CD14-positive monocyte (primary cell): ENCODE data around the gene GRIFIN. TPM values are rescaled to one million over a fixed set of nuclear protein-coding genes. Genes with fewer than 3 reads are reported as not detected.

ENCODE experiments used
- DNase-seq, 3 donors: peaks; one replicate each; pipeline ENCODE4 v3.0.0-alpha.2; 2011 to 2022
- H2AFZ ChIP-seq: 2 replicates; pipeline ENCODE4 v1.6.0; 2012; ENCODE audit warnings: mild to moderate bottlenecking, low read depth, low read length, inconsistent platforms; ENCODE audit not compliant: insufficient read depth, poor library complexity, severe bottlenecking
- H3K27ac ChIP-seq, 2 donors: 1 replicate in 1 of 2; 2 replicates in 1 of 2; pipeline ENCODE4 v1.5.1; 2012 to 2013; ENCODE audit warnings: low read length in 2 of 2, control low read depth in 1 of 2, inconsistent platforms in 1 of 2, low read depth in 1 of 2, mild to moderate bottlenecking in 1 of 2
- H3K27me3 ChIP-seq, 2 donors: one replicate each; pipeline versions ENCODE4 v1.6.0 to v1.6.1; 2011 to 2013; ENCODE audit warnings: low read length in 2 of 2; ENCODE audit not compliant: control insufficient read depth in 2 of 2, insufficient read depth in 2 of 2
- H3K36me3 ChIP-seq, 2 donors: replicated peaks in 1 of 2; 1 replicate in 1 of 2; 2 replicates in 1 of 2; pipeline versions ENCODE4 v1.5.1 to v1.6.1; 2012 to 2013; ENCODE audit warnings: low read length in 2 of 2, control low read depth in 1 of 2, inconsistent platforms in 1 of 2, mild to moderate bottlenecking in 1 of 2; ENCODE audit not compliant: insufficient read depth in 2 of 2, control insufficient read depth in 1 of 2
- H3K4me1 ChIP-seq, 2 donors: 1 replicate in 1 of 2; 2 replicates in 1 of 2; pipeline versions ENCODE4 v1.5.1 to v1.6.1; 2012 to 2013; ENCODE audit warnings: low read length in 2 of 2, control low read depth in 1 of 2, inconsistent platforms in 1 of 2, mild to moderate bottlenecking in 1 of 2, moderate library complexity in 1 of 2; ENCODE audit not compliant: insufficient read depth in 2 of 2, control insufficient read depth in 1 of 2
- H3K4me2 ChIP-seq: replicated peaks from 2 replicates; pipeline ENCODE3; 2012; ENCODE audit warnings: low read length, moderate library complexity, mild to moderate bottlenecking; ENCODE audit not compliant: poor library complexity, severe bottlenecking; ENCODE audit errors: extremely low read depth
- H3K4me3 ChIP-seq, 3 experiments: fragments of 200-600 bp in 1 of 3; sonication (generic) in 1 of 3; replicated peaks in 1 of 3; 1 replicate in 2 of 3; 2 replicates in 1 of 3; pipeline ENCODE4 v1.5.1; 2011 to 2013; ENCODE audit warnings: low read length in 3 of 3, mild to moderate bottlenecking in 3 of 3, control low read depth in 2 of 3, low read depth in 2 of 3, inconsistent platforms in 1 of 3, moderate library complexity in 1 of 3
- H3K79me2 ChIP-seq: 2 replicates; pipeline ENCODE4 v1.6.0; 2012; ENCODE audit warnings: mild to moderate bottlenecking, control low read depth, inconsistent platforms, low read length, moderate library complexity; ENCODE audit not compliant: insufficient read depth
- H3K9ac ChIP-seq: 2 replicates; pipeline ENCODE4 v1.6.0; 2017; ENCODE audit warnings: low read length, mild to moderate bottlenecking; ENCODE audit not compliant: insufficient read depth, poor library complexity, severe bottlenecking
- H3K9me3 ChIP-seq, 2 donors: replicated peaks in 1 of 2; 1 replicate in 1 of 2; 2 replicates in 1 of 2; pipeline versions ENCODE4 v1.5.1 to v1.6.1; 2012 to 2013; ENCODE audit warnings: low read length in 2 of 2, control low read depth in 1 of 2; ENCODE audit not compliant: control insufficient read depth in 1 of 2, insufficient read depth in 1 of 2
- H4K20me1 ChIP-seq: 2 replicates; pipeline ENCODE4 v1.6.0; 2012; ENCODE audit warnings: mild to moderate bottlenecking, low read length, control low read depth, moderate library complexity; ENCODE audit not compliant: insufficient read depth
- H3K27ac Mint-ChIP-seq, 7 donors: one replicate each; pipeline ENCODE4 v1.8.0; 2020; ENCODE audit warnings: mild to moderate bottlenecking in 7 of 7, mixed read lengths in 7 of 7, moderate library complexity in 6 of 7, inconsistent platforms in 2 of 7
- H3K27me3 Mint-ChIP-seq, 3 donors: one replicate each; pipeline ENCODE4 v1.8.0; 2021 to 2022; ENCODE audit warnings: low read depth in 3 of 3, mild to moderate bottlenecking in 3 of 3, mixed read lengths in 3 of 3, moderate library complexity in 3 of 3, inconsistent platforms in 1 of 3
- H3K36me3 Mint-ChIP-seq, 2 donors: one replicate each; pipeline ENCODE4 v1.8.0; 2020; ENCODE audit warnings: mixed read lengths in 2 of 2, inconsistent platforms in 1 of 2, mild to moderate bottlenecking in 1 of 2
- H3K4me1 Mint-ChIP-seq: one replicate; pipeline ENCODE4 v1.8.0; 2020; ENCODE audit warnings: mild to moderate bottlenecking, mixed read lengths
- H3K4me3 Mint-ChIP-seq, 2 donors: one replicate each; pipeline ENCODE4 v1.8.0; 2020; ENCODE audit warnings: mild to moderate bottlenecking in 2 of 2, mixed read lengths in 2 of 2, moderate library complexity in 1 of 2
- H3K9me3 Mint-ChIP-seq, 7 donors: one replicate each; pipeline ENCODE4 v1.8.0; 2020 to 2022; ENCODE audit warnings: mixed read lengths in 7 of 7, mild to moderate bottlenecking in 6 of 7, moderate library complexity in 6 of 7, inconsistent platforms in 2 of 7
- CTCF ChIP-seq: fragments of 200-600 bp; IDR thresholded peaks from one replicate; pipeline ENCODE4 v1.8.0; 2022; ENCODE audit warnings: antibody characterized with exemption, mild to moderate bottlenecking
- WGBS: methylation state at CpG from one replicate; pipeline ENCODE4 v1.1.5; 2013; ENCODE audit warnings: missing lambda C conversion rate; ENCODE audit not compliant: insufficient coverage; 5-methylcytosine and 5-hydroxymethylcytosine counted together
- intact Hi-C, 2 donors: fragments of 100-400 bp; cut with micrococcal nuclease; formaldehyde crosslinking; loops; one replicate each; pipeline versions ENCODE4 v1.15.0 to v1.15.1; 2023
- polyA plus RNA-seq, 3 donors: library from polyadenylated mRNA; depleted of rRNA in 1 of 3; unstranded in 2 of 3; stranded (reverse) in 1 of 3; fragments of 300-500 nt in 2 of 3; fragments of >200 nt in 1 of 3; fragmentation: Illumina TruSeq in 2 of 3; gene quantifications; 1 replicate in 2 of 3; 2 replicates in 1 of 3; pipeline ENCODE4 v1.2.3, GENCODE V29; 2012 to 2021

Gene GRIFIN
- polyA plus RNA-seq, 3 donors: not detected

- WGBS: 97% methylated on average over 10 of the region's 10 CpGs
- no peak overlapping the region for H3K27ac Mint-ChIP-seq
- peaks cover 11% of the 10 kb centered on the region for H3K4me1 Mint-ChIP-seq
- H3K36me3 ChIP-seq: no peaks in the 10 kb centered on the region
- intact Hi-C loops: no loop called here
- DNase-seq: no peak
- no peak for TF ChIP-seq CTCF
- H3K9ac ChIP-seq: no peak overlapping the region
- H3K27me3 Mint-ChIP-seq: peaks cover 0 to 4% (median 0%) of the 10 kb centered on the region in 3 donors
- H3K9me3 Mint-ChIP-seq: peaks cover 0 to 1% (median 0%) of the 10 kb centered on the region in 7 donors
- no peaks in the 10 kb centered on the region for H4K20me1 ChIP-seq
- peaks cover 6% of the 10 kb centered on the region in 2 donors for H3K4me1 ChIP-seq
- H3K27me3 ChIP-seq: no peaks in the 10 kb centered on the region
- H3K4me3 Mint-ChIP-seq: no peak overlapping the region
- H3K4me2 ChIP-seq: no peak overlapping the region
- no peaks in the 10 kb centered on the region for H3K9me3 ChIP-seq
- H3K79me2 ChIP-seq: no peaks in the 10 kb centered on the region
- no peak overlapping the region for H2AFZ ChIP-seq
- H3K36me3 Mint-ChIP-seq: peaks cover 10 to 16% of the 10 kb centered on the region in 2 donors
- no peak overlapping the region for H3K4me3 ChIP-seq
- H3K27ac ChIP-seq: no peak overlapping the region
Observed at GRCh38 chr7:2446676-2447075, 29.5 kb downstream of the GRIFIN start.

- Histone ChIP-seq H2AFZ (no peak overlapping the region), H3K27ac (no peak overlapping the region), H3K4me1 (peaks cover 0 to 5% of the 10 kb centered on the region in 2 donors), H3K36me3 (no peaks in the 10 kb centered on the region), H3K4me3 (no peak overlapping the region), H3K79me2 (no peaks in the 10 kb centered on the region), H4K20me1 (no peaks in the 10 kb centered on the region), H3K9me3 (no peaks in the 10 kb centered on the region), H3K9ac (no peak overlapping the region), H3K27me3 (no peaks in the 10 kb centered on the region), H3K4me2 (no peak overlapping the region)
- H3K4me1 Mint-ChIP-seq: peaks cover 13% of the 10 kb centered on the region
- TF ChIP-seq CTCF: no peak
- intact Hi-C loops: no loop called here
- H3K27ac Mint-ChIP-seq: no peak overlapping the region
- WGBS: 94% methylated on average over 21 of the region's 21 CpGs
- peaks cover 0 to 4% (median 0%) of the 10 kb centered on the region in 3 donors for H3K27me3 Mint-ChIP-seq
- peaks cover 10 to 16% of the 10 kb centered on the region in 2 donors for H3K36me3 Mint-ChIP-seq
- H3K9me3 Mint-ChIP-seq: peaks cover 0 to 1% (median 0%) of the 10 kb centered on the region in 7 donors
- no peak for DNase-seq
- no peak overlapping the region for H3K4me3 Mint-ChIP-seq
Observed at GRCh38 chr7:2445898-2446555, 30.2 kb downstream of the GRIFIN start.
